Hepatic stellate cell (primary cell): ENCODE results near the gene RNF144B.

Experiments used
- DNase-seq: peaks from one replicate; pipeline ENCODE4 v3.0.0; 2011; ENCODE audit warnings: low spot score

The RNF144B gene

GRCh38 chr6:18511211-18511610 lies 124.1 kb downstream of the RNF144B start:
- DNase-seq: no peak

DNA sequence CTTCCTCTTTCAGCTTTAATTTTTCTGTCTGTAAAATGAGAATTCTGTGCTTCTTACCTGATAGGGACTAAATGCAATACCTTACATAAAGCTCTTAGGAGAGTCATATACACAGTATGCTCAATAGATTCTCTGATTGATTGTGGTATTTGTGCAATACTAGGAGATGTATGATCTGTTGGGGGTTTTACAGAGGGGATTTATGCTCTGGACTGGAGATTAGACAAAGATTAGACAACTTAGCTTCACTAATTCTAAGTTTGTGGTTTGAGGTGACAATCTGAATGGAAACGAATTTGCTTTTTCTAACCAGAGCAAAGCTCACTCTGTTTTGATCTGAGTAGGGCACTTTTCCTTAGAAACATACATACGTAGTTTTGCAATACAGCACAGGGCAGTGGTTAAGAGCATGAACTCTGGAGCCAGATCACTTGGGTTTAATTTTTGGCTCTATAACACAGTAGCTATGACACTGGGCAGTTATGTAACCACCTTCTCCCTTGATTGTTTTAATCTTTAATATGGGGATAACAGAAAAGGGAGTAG lies 126.2 kb downstream of the RNF144B start:
- no peak for DNase-seq

- no peak for DNase-seq
These were observed 127.0 kb downstream of the RNF144B start for GRCh38 chr6:18514180-18514579.

- DNase-seq: no peak
These were observed 128.6 kb downstream of the RNF144B start for GRCh38 chr6:18515767-18516166.
